Stimulated activated CD8-positive, alpha-beta memory T cell treated with anti-CD3 and anti-CD28 coated beads, Interleukin-15, amount 100 ng/mL, for 4 hours (primary cell): ENCODE data around the gene MAFB.
"Not testable (repeated sequence)": the region's sequence is repeated elsewhere in the genome, so short reads cannot be mapped to it uniquely, and the experiment has no call there.

ENCODE experiments used
- DNase-seq, 2 donors: peaks; one replicate each; pipeline ENCODE4 v3.0.0-alpha.2; 2020; ENCODE audit warnings: low read depth in 2 of 2

Gene MAFB

GRCh38 chr20:40689100-40689942 is at the start of gene MAFB:
TSS of gene MAFB (minus strand) at chr20:40689236. CDS start at chr20:40688850, 386 bp downstream.
- DNase-seq = no peak

- DNase-seq = not testable (repeated sequence)
These were observed 47.4 kb upstream of the MAFB start for GRCh38 chr20:40736468-40736867.

- DNase-seq = no peak
These were observed 40.0 kb upstream of the MAFB start for GRCh38 chr20:40728996-40729395.

DNA sequence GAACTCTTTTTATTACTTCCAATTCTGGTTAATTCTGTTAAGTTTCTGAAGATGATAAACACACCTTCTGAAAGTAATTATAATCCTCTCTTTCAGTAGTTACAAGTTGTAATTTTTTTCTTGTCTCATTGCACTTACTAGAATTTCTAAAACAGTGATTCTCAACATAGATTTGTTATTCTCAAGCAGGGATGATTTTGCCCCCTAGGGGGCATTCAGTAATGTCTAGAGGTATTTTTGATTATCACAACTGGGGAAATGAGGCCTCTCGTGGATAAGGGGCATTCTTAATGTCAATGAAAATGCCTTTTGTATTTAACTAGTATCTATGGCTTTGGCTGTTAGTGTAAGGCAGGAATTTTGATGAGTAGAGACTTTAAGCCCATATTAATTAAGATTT is 39.4 kb upstream of the MAFB start:
- DNase-seq = no peak

GRCh38 chr20:40727960-40728359 is 38.9 kb upstream of the MAFB start:
- DNase-seq = no peak

- DNase-seq = no peak
These were observed 37.7 kb upstream of the MAFB start for GRCh38 chr20:40726776-40727175.

GRCh38 chr20:40724566-40724965 is 35.5 kb upstream of the MAFB start:
- DNase-seq = no peak

- DNase-seq = no peak
These were observed 31.8 kb upstream of the MAFB start for GRCh38 chr20:40720826-40721225.

GRCh38 chr20:40720099-40720498 is 31.1 kb upstream of the MAFB start:
- DNase-seq = no peak

- DNase-seq = no peak
These were observed 30.1 kb upstream of the MAFB start for GRCh38 chr20:40718982-40719729.

DNA sequence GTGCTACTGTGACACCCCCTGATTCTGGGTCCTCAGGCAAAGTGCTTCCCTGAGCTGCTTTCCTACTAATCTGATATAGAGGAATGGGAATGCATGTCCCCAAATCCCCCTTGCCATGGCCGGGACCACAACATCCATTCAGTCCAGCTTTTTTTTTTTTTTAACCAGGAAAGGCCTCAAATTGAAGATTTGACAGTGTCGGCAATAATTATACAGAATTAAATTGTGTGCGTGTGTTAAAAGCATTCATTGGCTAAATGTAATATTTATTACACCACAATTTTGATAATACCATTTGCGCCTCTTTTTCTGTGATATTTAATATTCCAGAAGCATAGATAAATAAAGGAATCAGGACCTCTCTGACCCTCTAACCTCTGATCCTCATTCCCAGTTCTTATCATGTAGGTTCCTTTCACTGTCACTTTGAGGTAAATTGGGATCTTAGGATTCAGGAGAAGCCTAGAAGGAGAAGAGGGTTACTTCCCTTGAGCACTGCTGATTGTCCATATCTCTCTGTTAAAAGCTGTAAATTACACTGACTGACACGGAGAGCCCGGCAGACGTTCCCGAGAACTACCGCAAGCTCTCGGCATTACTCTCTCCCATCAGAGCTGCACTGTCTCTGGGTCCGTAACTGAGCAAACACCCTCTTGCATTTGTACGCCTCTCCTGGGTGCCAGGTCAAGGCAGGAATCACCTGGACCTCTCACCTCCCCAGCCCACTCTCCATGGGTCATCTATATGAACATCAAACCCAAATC is 29.4 kb upstream of the MAFB start:
- no peak for DNase-seq

DNA sequence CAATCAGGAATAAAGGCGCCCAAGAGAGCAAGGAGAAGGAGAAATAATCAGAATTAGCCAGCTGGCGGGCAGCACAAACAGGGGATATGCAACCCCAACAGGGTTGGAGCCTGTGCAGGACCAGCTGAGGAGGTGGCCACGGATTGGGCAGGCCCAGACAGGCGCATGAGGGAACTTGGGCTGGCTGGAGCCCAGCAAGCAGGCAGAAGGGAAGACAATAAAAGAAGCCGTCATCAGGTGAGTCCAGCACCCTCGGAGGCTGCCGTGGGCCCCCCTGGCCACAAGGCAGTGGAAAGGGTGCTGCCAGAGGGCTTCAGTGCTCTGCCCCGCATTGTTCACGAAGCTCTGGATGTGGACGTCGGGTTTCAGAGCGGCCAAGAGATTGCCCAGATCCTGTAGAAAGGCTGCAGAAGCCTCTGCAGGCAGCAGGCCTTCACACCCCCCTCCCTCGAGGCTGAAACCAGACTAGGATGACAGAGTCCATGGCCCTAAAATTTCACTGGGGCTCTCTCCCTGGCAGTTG is 28.4 kb upstream of the MAFB start:
- no peak for DNase-seq

GRCh38 chr20:40715491-40715890 is 26.5 kb upstream of the MAFB start:
- DNase-seq = no peak

DNA sequence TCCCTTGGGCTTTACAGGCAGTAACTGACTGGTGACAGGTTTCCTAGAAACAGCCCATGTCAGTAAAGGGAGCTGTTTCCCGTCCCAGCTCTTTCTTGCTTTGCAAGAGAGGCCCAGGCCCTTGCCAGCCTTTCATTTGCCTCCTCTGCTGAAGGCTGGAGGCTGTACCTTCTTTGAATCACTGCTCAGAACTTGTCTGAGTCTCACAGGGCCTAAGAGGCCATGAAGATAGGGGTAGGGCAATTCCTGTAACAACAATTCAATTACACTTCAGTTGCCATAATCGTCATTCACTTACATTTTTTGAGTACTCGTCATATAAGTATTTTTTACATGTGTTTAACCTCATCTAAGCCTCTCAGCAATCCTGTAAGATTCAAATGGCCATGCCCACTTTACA is 25.9 kb upstream of the MAFB start:
- no peak for DNase-seq

DNA sequence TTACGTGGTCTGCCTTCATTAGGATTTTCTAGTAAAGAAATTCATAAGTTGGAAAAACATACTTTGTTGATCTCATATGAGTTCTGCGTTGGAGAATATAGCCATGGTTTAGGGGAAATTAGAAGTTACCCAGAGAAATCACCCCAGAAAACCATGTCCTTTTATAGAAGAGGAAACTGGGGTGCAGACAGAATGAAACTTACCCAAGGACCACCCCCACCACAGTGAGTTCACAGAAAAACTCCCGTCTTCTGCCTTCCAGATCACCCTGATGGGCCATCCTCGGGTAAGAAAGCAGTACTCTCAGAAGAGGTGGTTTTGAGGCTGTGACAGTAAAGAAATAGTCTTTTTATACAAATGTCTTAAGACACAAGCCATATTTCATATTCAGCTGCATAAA is 25.1 kb upstream of the MAFB start:
- no peak for DNase-seq

- DNase-seq = no peak
These were observed 24.5 kb upstream of the MAFB start for GRCh38 chr20:40713508-40713907.

DNA sequence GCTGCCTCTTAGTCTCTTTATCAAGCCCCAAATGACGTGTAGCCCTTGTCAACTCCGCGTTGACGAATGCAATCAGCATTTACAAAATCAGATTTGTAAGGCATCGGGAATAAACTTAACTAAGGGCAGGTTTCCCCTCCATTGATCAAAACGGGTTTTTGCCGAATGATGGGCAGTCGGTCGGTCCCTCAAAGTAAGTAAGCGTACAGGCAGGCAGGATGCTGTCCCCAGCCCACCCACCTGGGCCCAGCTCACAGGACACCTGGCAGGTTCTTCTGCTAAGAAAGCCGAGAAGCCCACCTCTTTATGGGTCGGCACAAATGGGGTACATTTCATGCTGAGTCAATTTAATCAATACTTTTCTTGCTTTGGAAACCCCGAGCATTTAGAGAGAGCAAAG is 22.0 kb upstream of the MAFB start:
- DNase-seq = no peak

GRCh38 chr20:40710603-40711002 is 21.6 kb upstream of the MAFB start:
- DNase-seq = no peak

GRCh38 chr20:40706977-40707582 is 18.0 kb upstream of the MAFB start:
- DNase-seq = no peak

GRCh38 chr20:40705413-40705812 is 16.4 kb upstream of the MAFB start:
- no peak for DNase-seq

GRCh38 chr20:40704828-40705227 is 15.8 kb upstream of the MAFB start:
- no peak for DNase-seq
